MV-4-11 (cell line): ENCODE results near the gene ELOVL2.

Experiments used
- DNase-seq: peaks from one replicate; lab custom pipeline; 2025; lab: John Stamatoyannopoulos, UW

Gene ELOVL2

DNA sequence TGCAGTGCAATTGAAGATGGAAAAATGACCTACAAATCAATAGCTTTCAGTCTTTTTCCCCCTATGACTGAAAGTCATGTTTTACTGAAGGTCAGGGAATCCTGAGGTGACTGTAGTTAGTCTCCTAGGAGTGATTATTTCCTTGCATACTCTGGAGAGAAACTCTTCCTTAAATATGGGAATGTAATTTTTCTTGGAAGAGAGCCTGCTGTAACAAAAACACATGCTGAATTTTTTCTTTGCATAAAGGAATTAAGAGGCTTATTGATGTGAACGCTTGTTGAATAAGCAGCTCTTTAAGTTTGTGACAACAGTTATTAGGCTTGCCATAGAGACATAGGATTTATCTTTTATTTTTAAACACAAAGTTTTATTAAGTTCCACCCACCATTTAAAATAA is 64.5 kb downstream of the ELOVL2 start:
- DNase-seq: no peak

GRCh38 chr6:10977231-10977968 is 66.7 kb downstream of the ELOVL2 start:
- no peak for DNase-seq

DNA sequence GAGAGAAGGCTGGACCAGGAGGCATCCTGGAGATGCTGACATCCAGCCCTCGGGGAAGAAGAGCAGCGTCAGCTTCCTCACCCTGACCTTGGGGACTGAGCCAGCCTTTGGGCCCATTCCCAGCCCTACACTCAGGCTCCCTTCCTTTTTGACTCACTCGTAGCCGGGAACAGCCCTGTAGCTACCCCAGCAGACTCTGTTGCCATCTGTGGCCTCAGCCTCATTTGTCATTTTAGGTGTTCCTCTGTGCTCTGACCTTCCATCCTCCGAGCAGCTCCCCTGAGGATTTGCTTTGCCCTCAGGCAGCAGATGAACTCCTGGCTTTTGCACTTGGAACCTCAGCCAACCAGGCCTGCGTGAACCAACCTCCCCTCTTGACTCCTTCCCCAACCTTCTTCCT is 67.5 kb downstream of the ELOVL2 start:
- DNase-seq: no peak

GRCh38 chr6:10972196-10972595 is 71.9 kb downstream of the ELOVL2 start:
- DNase-seq: no peak

- no peak for DNase-seq
Measured at GRCh38 chr6:10970731-10971130, 73.4 kb downstream of the ELOVL2 start.

DNA sequence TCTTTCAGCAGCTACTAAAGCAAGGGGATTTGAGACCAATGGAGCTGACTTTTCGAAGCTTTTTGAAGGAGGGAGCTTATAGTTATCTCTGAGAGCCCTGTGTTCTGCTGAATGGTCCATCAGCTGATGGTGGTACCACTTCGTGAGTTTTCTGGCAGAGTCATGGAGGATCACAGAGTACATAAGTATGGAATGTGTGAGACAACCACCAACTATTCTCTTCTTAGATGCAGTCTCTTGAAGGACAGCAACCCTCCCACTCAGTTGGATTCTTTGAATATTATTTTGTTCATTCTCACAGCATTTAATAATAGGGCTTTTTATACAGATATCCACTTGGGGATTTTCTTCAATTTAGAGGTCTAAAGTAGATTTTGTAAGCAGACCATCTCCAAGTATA is 75.3 kb downstream of the ELOVL2 start:
- DNase-seq: no peak

GRCh38 chr6:10964684-10965083 is 79.4 kb downstream of the ELOVL2 start:
- DNase-seq: no peak

- no peak for DNase-seq
Measured at GRCh38 chr6:10963113-10963512, 81.0 kb downstream of the ELOVL2 start.

GRCh38 chr6:10962673-10963072 is 81.4 kb downstream of the ELOVL2 start:
- no peak for DNase-seq

- no peak for DNase-seq
Measured at GRCh38 chr6:10961837-10962236, 82.3 kb downstream of the ELOVL2 start.

DNA sequence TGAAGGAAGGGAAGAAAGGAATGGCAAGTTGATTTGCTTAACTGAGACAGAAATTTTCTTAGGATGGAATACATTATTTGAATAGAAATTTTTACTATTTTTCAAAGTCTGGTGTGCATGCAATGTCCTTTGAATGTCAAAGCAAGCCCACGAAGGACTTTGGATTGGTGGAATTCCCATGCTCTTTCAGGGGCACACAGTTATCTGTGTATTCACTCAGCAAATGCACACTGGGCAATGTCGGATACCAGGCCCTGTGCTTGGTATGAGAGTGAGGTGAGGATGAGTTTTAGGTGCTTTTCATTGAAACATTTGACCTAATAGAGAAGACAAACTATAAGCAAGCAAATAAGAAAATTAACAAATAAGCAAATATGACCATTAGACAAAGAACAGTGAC is 83.9 kb downstream of the ELOVL2 start:
- no peak for DNase-seq

DNA sequence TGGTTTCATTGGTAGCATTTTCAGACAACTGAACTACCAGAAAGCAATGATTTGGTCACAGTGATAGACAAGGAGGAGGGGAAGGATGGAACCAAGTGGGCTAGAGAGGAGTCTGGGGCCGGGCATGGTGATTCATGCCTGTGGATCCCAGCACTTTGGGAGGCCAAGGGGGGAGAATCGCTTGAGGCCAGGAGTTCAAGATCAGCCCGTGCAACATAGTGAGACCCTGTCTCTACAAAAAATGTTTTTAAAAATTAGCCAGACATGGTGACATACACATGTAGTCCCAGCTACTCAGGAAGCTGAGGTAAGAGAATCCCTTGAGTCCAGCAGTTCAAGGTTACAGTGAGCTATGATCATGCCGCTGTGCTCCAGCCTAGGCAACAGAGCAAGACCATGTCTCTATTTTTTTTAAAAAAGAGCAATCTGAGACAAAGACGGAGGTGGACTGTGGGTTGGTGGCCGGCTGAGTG is 86.7 kb downstream of the ELOVL2 start:
- DNase-seq: no peak

DNA sequence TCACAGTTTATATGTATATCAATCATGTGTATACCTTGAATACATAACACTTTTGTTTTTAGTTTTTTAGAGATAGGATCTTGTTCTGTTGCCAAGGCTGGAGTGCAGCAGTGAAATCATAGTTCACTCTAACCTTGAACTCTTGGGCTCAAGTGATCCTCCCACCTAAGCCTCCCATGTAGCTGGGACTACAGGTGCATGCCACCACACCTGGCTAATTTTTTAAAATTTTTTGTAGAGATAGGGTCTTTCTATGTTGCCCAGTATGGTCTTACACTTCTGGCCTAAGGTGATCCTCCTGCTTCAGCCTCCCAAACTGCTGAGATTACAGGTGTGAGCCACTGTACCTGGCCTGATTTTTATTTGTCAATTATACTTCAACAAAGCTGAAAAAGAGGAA is 87.3 kb downstream of the ELOVL2 start:
- no peak for DNase-seq

- DNase-seq: peak; percentile 59
Measured at GRCh38 chr6:10954590-10955010, 89.5 kb downstream of the ELOVL2 start.

GRCh38 chr6:10951675-10952282 is 92.3 kb downstream of the ELOVL2 start:
- DNase-seq: peak; percentile 27

DNA sequence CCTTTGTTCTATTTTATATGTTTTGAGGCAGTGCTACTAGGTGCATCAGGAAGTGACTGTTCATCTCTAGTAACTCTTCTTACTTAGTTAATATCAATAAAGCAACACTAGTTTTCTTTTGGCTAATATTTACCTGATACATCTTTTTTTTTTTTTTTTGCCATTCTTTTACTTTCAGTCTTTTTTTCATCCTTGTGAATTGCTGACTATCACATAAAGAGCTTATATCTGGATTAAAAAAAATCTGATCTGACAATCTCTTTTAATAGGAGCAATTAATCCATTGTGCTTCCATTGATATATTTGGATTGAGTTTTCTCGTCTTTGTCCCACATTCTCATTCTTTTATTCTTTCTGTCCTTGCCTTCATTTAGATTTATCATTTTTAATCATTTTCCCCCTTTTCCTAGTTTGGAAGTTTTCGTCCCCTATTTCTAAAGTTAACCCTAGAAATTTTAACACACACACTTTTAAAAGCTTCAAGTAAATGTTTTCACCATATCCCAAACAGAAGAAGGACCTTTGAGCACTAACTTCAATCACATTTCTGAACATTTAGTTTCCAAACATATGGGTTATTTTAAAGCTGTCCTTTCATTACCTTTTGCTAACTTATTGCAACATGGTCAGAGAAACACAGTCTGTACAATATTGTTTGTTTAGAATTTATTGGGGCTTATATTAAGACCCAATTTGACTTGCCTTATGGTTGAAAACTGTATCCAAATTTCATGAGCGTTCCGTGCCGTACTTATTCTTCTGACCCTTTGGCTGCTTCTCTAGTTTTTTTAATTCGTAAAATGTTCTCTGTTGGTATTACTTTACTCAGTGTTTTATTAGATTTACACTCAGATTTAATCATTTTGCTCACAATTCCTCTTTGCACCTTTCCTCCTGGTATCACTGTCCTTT is 94.3 kb downstream of the ELOVL2 start:
- no peak for DNase-seq

- no peak for DNase-seq
Measured at GRCh38 chr6:10947966-10948365, 96.1 kb downstream of the ELOVL2 start.

DNA sequence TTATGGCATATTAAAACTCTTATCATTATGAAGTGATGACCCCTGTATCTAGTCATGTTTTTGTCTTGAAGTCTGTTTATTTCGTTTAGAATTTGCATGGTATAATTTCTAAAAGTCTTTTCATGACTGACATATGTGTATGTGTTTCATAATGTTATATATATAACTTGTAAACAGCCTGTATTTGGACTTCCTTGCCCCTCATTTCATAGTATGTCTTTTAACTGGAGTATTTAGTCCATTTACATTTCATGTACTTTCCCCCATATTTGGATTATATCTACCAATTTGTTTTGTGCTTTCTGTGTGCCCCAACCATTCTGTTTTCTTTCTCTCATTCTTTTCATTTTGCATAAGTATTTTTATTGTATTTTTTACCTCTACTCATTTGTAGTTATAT is 98.3 kb downstream of the ELOVL2 start:
- DNase-seq: no peak

GRCh38 chr6:10939840-10940239 is 104.3 kb downstream of the ELOVL2 start:
- no peak for DNase-seq

GRCh38 chr6:10933126-10933525 is 111.0 kb downstream of the ELOVL2 start:
- DNase-seq: no peak
